Midbrain (tissue), 1 donor: ENCODE data around the gene NTSR2.
"Not testable (repeated sequence)": the region's sequence is repeated elsewhere in the genome, so short reads cannot be mapped to it uniquely, and the experiment has no call there.

Experiments used
- DNase-seq: peaks from one replicate; lab custom pipeline; 2025; lab: John Stamatoyannopoulos, UW

NTSR2 gene

GRCh38 chr2:11679486-11680181 lies 9.6 kb upstream of the NTSR2 start:
- no peak for DNase-seq

GRCh38 chr2:11679016-11679415 lies 9.0 kb upstream of the NTSR2 start:
- no peak for DNase-seq

- no peak for DNase-seq
Observed at GRCh38 chr2:11678306-11678960, 8.4 kb upstream of the NTSR2 start.

GRCh38 chr2:11677136-11678055 lies 7.4 kb upstream of the NTSR2 start:
- DNase-seq = peak; percentile 37

GRCh38 chr2:11676640-11677039 lies 6.6 kb upstream of the NTSR2 start:
- DNase-seq = no peak

GRCh38 chr2:11675423-11676112 lies 5.6 kb upstream of the NTSR2 start:
- DNase-seq = no peak

- DNase-seq = no peak
Observed at GRCh38 chr2:11674983-11675382, 5.0 kb upstream of the NTSR2 start.

- no peak for DNase-seq
Observed at GRCh38 chr2:11672407-11672806, 2.4 kb upstream of the NTSR2 start.

- no peak for DNase-seq
Observed at GRCh38 chr2:11667866-11668637, 1.9 kb downstream of the NTSR2 start.

- DNase-seq = no peak
Observed at GRCh38 chr2:11667194-11667593, 2.8 kb downstream of the NTSR2 start.

- no peak for DNase-seq
Observed at GRCh38 chr2:11665510-11666362, 4.3 kb downstream of the NTSR2 start.

- no peak for DNase-seq
Observed at GRCh38 chr2:11665028-11665427, 5.0 kb downstream of the NTSR2 start.

GRCh38 chr2:11663427-11663826 lies 6.6 kb downstream of the NTSR2 start:
- DNase-seq = no peak

GRCh38 chr2:11662882-11663281 lies 7.1 kb downstream of the NTSR2 start:
- DNase-seq = no peak

- DNase-seq = no peak
Observed at GRCh38 chr2:11661891-11662435, 8.0 kb downstream of the NTSR2 start.

GRCh38 chr2:11660396-11660795 lies 9.6 kb downstream of the NTSR2 start:
- DNase-seq = not testable (repeated sequence)

- no peak for DNase-seq
Observed at GRCh38 chr2:11659851-11660250, 10.1 kb downstream of the NTSR2 start.

- DNase-seq = no peak
Observed at GRCh38 chr2:11659115-11659475, 10.9 kb downstream of the NTSR2 start.

GRCh38 chr2:11658208-11659114 lies 11.5 kb downstream of the NTSR2 start:
- no peak for DNase-seq
